HTERT RPE-1 (cell line): ENCODE measurements around the gene ATXN7L3.

Experiments
- in situ Hi-C: fragments of 300-500 bp; cut with MboI; formaldehyde crosslinking; loops from 4 replicates; pipeline ENCODE4 v1.14.3; 2020; ENCODE audit warnings: low sequenced_read_pairs

Gene ATXN7L3

DNA sequence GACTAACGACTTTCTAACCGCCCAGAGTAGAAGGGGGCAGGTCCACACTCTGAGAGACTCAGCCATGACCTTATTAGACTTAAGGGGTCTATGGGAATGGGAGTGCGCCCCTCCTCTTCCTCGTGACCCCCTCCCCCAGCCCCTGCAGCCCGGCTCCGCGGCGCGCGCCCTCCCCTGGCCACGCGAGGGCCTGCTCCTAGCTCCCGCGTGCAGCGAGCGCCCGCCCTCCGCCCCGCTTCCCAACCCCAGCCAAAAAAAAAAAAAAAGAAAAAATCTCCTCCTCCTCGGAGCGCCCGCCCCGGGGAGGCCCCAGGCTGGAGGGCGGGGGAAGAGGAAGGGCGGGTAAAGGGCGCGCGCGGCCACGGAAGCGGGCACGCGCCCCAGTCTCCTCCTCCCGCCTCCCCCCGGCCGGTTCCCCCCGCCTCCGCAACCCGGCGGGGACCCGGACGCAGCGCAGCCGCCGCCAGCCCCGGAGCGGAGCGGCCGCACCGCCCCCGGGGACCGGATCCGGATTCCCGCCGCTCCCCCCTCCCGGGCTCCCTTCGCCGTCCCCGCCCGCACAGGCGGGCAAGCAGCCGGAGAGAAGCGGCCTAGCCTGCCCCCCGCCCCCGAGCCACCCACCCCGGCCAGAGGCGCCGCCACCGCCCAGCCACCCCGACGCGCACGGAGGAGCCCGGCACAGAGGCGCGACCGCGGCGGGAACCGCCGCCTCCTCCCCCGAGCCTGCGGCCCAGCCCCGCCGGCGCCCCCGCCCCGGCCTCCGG is 18.8 kb upstream of the ATXN7L3 start:
- in situ Hi-C loops = no loop called here

DNA sequence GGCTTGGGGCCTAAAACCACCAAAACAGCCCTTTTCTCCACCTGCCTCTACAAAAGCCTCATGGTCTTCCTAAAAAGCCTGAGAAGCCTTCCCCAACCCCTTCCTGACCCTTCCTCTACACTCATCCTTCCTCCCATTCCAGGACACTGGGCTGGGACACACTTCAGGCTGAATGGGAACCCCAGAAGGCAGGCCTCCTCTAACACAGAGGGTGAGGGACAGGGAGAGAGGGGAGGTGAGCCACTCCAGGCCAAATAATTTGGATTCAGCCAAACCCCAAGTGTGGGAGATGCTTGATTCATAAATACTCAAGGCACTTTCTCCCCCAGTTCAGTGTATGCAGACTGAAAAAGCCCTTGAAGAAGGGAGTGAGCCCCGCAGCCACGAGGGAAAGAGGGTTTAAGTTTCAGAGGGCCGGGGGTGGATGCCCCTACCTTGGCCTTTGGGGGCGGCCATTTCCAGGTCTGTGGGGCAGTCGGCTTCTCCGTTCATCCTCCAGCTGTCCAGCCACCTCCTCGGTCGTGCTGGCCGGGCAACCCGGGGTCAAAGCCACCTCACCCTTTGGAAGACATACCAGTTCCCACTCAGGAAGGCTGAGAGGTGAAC is 18.2 kb upstream of the ATXN7L3 start:
- in situ Hi-C loops = no loop called here

DNA sequence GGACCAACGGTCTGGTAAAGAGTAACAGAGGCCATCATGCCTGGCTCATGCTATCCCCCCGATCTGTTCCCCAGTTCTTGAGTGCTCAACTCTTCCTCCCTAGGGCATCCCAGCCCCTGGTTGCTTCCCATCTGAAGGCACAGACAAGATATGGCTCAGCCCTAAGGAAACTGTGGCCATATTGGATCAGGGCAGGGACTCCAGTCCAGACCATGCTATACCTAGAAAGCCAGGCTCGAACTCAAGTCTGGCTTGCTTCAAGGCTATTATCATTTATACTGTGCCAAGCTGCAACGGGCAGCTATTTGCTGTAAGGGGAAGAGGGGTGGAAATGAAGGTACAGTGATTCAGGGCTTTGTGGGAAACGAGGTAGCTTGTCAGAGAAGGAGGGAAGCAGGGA is 17.0 kb upstream of the ATXN7L3 start:
- in situ Hi-C loops = no loop called here

DNA sequence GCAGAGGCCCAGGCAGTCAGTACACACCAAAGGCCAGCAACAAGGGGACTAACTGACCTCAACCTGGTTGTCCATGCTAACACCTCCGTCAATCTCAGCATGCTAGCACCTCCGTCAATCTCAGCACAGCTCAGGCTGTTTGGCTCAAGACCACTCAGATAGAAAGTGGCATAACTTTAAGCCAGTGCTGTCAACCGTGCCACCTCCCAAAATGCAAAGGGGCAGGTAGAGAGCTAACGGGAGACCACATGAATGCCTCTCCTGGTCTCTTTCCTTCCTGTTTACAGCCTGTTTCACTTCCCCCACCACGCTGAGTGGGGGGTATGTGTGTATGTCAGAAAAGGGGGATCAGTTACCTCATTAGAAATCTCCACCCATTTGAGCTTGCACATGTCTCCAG is 16.5 kb upstream of the ATXN7L3 start:
- in situ Hi-C loops = no loop called here

DNA sequence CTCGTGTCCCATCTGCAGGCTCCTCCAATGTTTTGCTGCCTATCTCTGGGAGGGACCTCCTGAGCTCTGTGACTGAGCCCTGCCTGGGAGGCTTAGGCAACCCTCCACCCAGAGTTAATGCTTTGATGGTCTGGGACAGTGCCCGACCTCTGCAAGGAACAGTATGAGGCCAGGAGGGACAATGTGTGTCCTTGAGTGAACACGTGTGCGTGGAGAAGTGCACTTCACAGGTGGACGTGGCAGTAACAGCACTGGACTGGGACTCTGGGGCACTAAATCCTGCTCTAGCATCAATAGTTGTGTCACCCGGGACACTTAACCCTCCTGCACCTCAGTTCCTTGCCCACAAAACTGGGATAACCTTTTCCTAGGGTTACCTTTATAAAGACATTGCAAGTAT is 15.2 kb upstream of the ATXN7L3 start:
- in situ Hi-C loops = no loop called here

DNA sequence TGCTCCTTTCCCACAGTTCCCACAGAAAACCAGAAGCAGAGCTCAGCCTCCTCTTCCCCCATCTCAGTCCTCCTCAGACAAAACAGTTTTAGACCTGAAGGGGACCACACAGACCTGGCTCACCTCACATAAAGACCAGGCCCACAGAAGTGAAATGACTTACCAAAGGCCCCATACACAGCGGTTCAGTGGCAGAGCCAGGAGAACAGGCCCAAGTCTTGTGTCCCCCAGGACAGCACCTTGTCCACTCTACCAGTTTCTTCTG is 14.5 kb upstream of the ATXN7L3 start:
- in situ Hi-C loops = no loop called here

DNA sequence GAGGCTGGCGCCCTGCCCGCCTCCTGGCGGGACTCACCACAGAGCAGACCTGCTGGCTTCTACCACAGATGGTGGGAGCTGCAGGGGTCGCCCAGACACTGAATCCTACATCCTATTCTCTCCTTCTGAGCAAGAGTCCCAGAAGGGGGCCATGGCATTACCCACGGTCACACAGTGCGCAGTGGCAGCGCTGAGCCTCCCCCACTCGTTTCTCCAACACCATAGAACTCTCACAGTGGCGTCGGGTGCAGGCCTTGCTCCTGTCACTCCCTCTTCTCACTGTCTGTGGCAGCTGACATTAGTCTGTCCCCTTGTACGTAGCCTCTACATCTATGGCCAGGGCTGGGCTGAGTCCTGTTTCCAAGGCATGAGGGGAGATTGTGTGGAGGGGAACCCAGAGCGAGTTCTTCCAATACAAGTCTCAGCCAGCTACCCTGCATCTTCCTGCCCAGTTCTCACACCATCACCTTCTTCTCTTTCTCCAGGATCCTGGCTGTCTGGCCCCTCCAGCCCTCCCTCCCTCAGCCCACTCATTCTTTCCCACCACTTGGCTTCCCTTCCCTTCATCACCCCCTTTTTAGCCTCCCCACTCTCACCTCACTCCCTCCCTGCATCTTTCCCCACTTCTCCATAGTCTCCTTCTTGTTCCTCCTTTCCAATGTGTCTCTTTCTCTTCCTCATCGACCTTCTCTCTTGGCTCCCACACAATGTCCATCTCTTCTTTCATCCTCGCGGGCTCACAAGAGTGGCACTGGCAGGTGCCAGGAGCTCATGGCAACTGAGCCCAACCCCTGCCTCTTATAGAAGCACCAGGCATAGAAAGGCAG is 13.9 kb upstream of the ATXN7L3 start:
- in situ Hi-C loops = no loop called here

DNA sequence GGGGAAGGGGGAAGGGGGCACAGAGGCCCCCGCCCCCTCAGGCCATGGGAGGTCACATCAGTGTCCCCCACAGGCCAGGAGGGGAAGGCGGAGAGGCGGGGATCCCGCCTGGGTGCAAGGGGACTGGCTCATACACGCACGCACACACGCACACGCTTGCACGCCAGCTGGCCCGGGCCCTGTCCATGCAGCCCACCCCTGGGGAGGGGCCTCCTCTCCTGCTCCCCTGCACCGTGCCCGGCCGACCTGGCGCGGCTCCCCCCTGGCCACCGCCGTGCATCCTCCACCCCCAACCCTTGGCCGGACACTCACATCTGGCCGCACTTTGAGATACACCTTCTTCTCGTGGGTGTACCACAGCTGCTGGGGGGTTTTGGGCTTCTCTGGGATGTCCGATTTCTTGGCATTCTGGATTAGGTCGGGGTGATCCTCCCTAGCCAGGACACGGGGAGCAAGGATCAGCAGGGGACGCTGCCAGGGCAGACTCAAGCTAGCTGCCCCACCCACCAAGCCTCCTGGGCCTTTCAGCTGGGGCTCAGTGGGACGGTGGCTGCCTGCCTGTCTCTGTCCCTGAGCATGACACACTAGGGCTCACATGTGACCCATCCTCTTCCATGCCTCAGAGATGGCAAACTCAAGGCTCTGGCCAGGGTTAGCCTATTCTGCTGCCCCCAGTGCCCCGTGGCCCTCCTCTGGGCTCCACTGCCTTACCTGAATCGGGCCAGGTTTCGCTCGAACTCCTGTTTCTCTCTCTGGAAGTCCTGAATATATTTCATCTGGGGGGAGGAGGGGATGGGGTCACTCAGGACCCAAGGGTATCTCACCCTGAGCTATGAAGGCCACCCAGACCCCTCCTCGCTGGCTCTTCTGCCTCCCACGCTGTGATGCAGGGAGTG is 13.1 kb upstream of the ATXN7L3 start:
- in situ Hi-C loops = no loop called here

DNA sequence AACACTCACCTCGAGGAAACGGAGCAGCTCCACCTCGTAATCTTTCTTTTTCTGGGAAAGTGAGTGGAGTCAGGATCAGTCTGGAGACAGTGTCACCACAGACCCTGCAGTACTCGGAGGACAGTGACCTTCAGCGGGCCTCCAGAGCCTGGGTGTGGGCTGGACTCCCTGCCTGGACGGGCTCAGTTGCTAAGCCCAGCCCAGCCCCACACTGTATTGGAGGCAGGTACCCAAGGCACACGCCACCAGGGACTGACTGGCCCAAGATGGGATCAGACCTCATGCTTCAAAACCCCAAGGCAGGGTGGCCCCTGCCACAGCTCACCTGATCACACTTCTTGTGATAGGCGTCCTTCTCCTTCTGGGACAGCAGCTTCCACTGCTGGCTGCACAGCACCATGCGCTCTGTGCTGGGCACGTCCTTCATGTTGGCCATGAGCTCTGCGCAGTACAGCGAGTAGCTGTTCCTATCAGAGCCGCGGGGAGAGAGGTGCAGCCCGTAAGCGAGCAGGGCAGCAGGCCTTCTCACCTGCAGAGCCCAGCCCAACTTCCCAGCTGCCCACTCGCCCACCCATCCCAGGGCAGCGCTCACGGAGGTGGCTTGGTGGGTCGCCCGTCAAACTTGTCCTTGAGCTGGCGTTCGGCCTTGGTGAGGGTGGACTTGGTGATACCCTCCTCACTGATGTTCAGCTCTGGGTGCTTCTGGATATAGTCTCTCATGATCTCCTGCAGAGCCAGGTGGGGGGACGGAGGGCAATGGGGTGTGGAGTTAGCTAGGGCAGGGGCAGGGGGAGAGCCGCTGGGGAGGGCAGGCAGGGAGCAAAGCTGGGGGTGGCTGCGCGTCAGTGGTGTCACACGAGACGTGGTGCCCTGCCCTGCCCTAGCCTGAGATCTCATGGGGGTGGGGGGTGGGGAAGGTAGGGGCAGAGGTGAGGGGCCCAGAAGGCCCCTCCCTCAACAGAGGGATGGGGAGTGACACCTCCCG is 11.9 kb upstream of the ATXN7L3 start:
- in situ Hi-C loops = no loop called here

DNA sequence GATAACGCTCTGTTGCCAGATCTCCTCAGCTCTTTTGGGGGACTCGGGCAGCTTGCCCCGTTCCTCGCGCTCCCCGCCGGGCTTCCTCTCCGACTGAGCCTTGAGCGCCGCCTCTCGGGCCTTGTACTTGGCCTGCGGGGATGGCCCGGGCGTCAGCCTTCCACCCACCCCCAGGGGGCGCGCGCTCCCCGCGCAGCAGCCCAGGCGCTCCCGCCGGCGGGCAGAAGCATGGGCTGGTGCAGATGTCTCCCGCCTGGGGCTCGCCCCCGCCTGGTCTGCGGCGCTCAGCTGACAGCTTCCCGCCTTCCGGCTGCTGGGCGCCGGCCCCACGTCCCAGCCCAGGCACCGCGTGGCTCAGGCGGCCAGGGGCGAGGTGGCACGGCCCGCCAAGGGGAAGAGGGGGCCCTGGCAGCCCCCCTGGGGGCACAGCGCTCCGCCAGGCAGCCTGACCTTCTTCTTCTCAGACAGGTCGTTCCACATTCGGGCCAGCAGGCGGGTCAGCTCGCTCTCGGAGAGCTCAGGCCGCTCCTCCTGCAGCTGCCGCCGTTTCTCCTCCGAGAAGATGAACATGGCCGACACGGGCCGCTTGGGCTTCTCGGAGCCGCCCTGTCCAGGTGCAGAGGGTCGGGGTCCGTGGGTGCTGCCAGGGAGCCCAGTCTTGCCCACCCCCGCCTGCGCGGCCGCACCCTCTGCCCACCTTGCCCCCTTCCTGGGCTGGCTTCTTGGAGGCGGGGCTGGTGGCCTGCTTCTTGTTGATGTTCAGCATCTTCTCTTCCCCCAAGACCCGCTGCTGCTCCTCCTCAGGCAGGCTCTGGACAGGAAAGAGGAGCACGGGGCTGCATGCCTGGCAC is 10.9 kb upstream of the ATXN7L3 start:
- in situ Hi-C loops = no loop called here

DNA sequence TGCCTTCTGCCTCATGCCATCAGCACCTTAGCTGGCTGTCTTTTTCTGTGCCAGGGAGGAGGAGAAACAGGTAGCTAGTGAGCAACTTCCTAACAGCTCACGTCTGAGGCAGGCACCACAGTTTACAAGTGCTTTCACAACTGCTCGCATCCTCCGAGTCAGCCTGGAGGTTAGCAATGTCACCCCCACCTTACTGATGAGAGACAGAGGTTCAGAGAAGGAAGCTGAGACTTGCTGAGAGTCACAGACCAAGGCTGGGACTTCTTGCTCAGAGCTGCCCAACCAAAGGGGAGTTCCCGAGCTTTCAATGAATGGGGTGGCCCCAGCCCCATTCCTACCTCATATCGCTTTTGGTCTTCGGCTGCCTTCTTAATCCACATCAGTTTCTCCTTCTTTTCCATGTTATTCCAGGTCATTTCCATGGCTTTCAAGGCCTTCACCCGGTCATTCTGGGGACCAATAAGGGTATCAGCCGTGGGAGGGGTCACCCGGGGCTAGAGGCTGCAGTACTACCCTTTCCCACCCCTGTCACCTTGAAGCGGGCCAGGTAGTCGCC is 10.2 kb upstream of the ATXN7L3 start:
- in situ Hi-C loops = no loop called here

DNA sequence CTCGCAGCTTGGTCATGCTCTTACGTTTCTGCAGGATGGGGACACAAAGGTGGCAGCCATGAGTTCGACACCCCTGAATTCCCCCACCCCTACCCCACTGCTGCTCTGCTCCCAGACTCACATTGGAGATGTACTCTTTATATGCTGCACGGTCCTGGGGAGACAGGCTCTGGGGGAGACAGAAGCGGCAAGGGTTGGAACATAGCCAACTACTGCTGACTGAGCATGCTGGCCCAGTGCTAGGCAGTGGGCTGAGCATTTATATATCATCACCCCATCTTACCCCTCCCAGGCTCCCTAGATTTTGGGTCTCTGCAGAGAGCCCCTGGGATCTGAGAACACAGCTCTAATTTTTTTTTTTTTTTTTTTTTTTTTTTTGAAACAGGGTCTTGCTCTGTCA is 8.1 kb upstream of the ATXN7L3 start:
- in situ Hi-C loops = no loop called here

DNA sequence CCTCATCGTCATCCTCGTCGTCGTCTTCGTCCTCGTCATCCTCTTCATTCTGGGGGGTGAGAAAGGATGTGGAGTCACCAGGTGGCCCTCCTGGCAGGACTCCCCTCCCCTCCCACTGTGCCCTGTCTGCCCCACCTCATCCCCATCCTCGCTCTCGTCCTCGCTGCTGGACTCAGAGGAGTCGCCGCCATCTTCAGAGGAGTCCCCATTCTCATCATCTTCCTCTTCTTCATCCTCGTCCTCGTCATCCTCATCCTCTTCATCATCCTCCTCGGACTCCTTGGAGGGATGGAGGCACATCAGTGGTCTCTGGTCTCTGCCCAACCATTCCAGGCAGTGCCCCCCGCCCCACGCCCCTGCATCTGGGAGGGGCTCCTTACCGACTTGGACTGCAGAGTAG is 7.6 kb upstream of the ATXN7L3 start:
- in situ Hi-C loops = no loop called here

DNA sequence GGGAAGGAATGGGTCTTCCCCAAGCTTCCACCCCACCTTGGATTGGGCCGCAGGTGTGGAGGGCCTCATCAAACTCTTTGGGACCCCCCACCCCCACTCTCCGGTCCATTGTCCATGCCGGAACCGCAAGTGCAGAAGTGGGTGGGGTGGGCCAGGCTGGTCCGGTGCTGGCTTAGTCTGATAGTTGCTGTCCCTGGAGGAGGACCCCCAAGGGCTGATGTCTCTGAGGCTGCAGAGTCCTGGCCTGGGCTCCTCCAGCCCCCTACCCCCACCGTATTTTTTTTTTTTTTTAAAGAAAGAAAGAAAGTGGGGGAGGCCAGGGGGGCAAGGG is 7.1 kb upstream of the ATXN7L3 start:
- in situ Hi-C loops = no loop called here

DNA sequence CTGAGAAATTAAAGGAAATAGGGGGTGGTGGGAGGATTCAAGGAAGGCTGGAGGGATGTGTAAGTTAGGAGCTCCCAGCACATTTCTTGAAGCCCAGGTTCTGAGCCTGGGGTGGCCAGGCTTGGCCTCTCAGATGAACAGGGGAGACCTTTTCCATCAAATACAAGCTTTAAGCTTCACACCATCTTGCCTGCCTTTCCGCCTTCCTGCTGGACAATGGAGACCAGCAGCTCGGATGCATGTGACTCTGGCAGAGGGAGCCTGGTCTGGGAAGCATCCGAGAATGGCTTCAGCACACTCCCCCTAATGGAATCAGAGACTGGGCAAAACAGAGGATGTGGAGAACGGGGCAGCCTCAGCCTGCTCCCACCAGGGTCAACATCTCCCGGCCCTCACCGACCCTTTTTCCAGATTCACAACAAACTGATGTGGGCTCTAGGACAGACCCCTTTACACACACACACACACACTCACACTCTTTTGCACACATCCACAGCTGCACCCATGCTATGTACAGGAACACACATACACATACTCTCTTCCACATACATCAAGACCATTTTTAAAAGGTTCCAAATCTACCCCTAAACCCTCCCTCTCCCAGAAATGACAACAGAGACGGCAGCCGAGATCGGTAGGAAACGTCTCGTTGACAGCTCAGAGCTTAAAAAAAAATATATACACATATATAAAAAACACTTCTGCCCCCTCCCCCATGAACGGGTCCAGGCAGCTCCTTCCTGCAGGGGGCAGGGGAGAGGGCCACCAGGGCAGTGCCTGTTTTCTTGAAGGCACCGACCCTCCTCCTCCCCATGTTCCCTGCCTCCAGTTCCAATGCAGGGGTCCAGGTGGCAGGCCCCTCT is 6.5 kb upstream of the ATXN7L3 start:
- in situ Hi-C loops = no loop called here

DNA sequence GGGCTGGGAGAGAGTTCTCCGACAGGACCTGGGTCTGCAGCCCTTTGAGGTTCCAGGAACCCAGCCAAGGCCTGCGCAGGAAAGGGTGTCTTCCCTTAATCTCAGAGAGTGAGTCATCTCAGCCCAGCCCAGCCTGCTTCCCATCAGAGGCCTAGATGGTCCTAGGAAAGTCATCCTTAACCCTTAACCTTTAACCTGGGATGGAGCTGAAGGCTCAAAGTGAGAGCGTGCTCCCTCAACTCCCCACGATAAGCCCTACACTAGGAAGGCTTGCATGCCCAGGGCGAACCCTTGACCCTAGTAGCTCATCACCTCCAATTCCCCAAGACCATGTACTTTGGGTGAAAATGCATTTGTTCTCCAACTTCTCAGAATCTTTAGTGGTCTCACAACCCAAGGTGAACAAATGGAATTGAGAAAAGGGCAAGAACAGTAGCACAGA is 4.8 kb upstream of the ATXN7L3 start:
- in situ Hi-C loops = no loop called here

DNA sequence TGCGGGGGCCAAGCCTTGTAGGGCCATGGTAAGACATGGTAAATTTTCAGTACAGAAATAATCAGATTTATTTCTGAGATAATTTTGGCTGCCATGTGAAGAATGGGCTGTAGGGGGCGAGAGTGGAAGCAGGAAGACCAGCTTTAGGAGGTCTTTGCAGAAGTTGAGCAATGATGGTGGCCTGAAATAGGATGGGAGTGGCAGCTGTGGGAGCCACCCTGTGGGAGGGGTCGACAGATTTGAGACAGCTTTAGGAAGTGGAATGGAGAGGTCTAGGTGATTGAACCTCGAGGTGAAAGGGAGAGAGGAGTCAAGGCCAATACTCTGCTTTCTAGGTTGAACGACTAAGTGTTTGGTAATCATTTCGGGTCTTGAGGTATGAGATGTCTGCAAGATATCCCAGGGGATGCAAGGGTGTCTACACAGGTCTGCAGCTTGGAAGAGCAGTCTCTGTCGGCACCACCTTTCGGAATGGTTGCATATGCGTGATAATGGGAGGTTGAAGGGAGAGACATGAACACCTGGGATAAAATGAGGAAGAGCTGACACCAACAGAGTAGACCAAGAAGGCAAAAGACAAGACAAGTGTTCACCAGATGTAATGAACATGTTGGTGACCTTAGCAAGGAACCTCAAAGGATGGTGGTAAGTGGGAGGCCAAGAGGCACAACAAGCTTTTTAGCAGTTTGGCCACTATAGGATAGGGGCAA is 4.2 kb upstream of the ATXN7L3 start:
- in situ Hi-C loops = no loop called here
